ENCODE results near the gene BTLA.
"Not testable (repeated sequence)": the region's sequence is repeated elsewhere in the genome, so short reads cannot be mapped to it uniquely, and the experiment has no call there.

The BTLA gene, protein sequence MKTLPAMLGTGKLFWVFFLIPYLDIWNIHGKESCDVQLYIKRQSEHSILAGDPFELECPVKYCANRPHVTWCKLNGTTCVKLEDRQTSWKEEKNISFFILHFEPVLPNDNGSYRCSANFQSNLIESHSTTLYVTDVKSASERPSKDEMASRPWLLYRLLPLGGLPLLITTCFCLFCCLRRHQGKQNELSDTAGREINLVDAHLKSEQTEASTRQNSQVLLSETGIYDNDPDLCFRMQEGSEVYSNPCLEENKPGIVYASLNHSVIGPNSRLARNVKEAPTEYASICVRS

GRCh38 chr3:112498914-112499711 lies at the start of gene BTLA:
BTLA (minus strand) TSS chr3:112499472; CDS start chr3:112499358, 114 bp downstream.
- no peak for DNase-seq

DNA sequence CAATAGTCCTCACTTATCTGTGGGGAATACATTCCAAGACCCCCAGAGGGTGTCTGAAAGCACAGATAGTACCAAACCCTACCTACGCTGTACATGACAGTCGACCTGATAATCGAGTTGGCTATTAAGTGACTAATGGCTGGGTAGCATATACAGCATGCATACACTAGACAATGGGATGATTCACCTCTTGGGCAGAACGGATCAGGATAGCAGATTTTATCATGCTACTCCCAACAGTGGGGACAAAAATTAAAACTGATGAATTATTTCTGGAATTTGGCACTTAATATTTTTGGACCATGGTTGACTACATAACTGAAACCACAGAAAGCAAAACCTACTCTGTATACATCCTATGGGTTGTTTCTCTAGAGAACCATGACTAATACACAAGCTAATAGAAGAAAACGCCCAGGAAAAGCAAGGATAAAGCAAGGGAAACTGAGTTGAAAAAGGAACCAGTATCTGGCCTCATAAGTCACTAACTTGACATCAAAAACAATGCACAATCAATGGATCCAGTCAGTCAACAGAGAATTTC lies 47.0 kb upstream of the BTLA start:
- DNase-seq: no peak

DNA sequence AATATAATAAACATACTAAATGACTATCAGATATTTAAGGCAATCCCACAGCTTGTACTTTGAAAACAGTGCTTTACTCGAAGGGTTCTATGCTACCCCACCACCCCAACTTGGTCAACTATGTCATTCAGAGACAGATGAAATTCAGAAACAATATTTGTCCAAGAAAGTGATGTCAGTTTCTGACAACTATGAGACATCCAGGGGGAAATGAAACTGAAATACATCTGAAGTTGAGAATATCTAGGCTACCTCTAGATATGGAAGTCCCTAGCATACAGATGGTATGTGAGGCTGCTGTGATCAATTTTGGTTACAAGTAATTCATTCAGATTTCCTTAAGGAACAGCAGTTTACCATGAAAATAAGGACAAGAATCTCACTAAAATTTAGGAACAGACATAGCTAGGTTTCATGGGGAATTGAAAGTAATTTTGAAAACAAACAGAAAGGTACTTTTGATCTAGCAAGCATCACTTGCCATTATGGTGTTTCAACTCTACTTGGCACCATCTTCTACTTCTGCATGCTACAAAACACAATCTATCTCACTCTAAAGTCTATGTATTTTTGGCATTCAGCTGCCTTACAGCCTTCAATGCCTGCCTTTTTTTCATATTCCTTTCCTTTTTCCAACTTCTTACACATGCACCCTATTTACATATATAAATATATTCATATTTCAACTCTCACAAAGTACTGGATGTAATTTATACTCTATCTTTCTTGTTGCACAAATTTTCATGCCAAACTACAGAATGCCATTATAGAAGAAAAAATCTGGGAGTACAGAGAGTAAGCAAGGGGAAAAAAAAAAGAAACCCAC lies 40.8 kb upstream of the BTLA start:
- no peak for DNase-seq

DNA sequence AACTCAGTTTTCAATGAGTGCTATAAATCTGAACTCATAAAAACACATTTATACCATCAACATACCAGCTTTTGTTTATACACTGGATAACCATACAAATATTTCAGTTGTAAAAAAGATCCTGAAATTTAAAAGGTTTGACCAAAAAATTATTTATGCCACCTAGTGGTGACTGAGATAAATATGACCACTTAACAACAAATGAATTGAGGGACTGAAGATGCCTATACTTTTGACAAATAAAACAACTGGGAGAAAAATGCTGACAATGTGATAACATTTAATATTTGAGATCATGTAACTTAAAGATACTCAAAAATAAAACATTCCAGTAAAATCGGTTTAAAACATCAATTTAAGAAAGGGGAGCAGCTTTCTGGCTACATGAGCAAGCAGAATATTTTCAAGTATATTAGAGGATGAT lies 32.1 kb upstream of the BTLA start:
- DNase-seq: no peak

GRCh38 chr3:112530573-112530972 lies 31.3 kb upstream of the BTLA start:
- DNase-seq: no peak

- DNase-seq: not testable (repeated sequence)
Measured at GRCh38 chr3:112524127-112524526, 24.9 kb upstream of the BTLA start.

DNA sequence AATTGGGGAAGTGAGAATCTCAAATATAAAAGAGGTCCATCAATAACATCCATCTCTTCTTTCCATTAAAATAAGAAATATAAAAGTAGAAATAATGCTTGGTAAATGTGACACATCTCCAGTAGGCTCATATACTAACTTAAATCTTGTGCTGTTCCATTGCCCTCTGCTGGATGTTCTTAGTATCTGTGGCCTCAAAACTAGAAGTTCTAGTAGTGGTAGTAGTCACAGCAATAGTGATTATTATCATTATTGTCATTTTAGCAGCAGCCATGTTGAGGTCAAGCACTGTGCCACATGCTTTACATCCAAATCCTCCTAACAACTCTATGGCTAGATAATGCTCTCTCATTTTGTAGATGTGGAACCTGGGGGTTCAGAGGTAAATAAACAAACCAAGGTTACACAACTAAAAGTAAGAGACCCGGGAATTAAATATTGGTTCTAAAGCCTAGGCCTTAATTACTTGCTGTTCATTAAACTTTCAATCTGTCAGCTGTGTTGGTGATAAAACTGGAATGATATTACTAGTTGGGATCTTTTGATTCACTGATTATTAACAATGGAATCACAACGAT lies 20.2 kb upstream of the BTLA start:
- DNase-seq: no peak

DNA sequence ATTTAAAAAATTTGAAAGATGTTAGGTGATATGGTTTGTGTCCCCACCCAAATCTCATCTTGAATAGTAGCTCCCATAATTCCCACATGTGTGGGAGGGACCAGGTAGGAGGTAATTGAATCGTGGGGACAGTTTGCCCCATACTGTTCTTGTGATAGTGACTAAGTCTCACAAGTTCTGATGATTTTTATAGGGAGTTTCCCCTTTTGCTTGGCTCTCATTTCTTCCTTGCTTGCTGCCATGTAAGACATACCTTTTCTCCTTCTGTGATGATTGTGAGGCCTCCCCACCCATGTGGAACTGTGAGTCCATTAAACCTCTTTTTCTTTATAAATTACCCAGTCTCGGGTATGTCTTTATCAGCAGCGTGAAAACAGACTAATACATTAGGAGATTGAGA lies 19.7 kb upstream of the BTLA start:
- DNase-seq: not testable (repeated sequence)

DNA sequence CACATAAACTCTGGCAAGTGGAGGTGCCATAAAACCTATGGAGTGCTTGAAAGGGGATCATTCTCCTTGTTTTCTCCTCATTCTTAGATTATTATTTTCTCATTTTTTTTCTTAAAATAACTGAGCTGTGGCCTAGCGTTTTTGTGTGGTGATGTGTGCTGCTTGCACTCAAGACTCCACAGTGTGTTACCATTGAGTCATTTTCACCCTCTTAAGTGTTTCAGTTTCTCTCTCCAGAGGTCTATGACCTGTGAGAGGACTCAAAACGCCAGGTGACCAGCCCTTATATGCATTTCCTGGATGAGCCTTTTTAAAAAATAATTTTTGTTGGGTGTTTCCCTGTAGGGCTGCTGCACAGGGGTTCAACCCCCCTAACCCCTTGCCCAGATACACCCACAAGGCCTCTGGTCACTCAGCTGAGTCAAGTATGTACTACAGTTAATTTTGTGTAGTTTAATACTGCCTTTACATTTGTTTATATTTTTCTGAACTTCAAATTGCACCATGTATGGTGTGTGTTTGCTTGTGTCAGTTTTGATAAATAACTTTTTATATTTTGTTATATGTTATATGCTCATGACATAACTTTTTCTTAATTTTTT lies 15.4 kb upstream of the BTLA start:
- DNase-seq: no peak

DNA sequence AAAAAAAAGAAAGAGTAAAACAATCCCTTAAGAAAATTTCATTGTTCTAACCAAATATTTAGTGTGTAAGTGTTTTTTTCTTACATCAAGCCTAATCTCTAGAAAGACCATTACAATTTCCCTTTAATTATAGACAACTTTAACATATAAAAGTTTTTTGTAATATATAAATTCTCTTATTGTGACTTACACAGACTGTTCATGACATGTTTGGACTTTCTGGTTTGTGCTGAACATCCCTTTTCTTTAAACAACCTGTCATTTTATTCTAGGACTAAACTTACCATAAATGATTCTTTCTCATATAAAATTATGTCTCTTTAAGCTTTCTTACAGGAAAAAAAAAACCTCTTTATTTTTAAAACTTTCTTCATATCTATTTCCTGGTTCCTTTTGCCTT lies 13.0 kb upstream of the BTLA start:
- DNase-seq: no peak

- no peak for DNase-seq
Measured at GRCh38 chr3:112508860-112509259, 9.6 kb upstream of the BTLA start.

GRCh38 chr3:112508261-112508660 lies 9.0 kb upstream of the BTLA start:
- no peak for DNase-seq

DNA sequence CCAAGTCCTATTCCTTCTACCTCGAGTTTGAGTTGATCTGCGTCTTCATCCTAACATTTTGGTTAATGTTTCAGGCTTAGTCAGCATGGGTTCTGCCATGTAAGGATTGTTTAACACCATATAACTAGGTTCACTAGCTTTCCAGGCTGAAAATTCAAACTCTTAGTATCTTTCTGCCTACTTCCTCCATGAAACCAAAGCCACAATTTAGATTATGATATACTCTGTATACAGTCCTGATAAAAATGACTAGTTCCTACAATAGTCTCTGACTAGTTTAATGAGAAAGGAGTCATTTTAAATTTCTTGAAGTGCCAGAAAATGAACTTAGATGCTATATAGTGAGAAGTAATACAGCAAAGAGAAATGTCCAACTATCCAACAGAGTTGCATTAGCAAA lies 6.6 kb upstream of the BTLA start:
- DNase-seq: no peak

GRCh38 chr3:112504123-112504522 lies 4.9 kb upstream of the BTLA start:
- no peak for DNase-seq

DNA sequence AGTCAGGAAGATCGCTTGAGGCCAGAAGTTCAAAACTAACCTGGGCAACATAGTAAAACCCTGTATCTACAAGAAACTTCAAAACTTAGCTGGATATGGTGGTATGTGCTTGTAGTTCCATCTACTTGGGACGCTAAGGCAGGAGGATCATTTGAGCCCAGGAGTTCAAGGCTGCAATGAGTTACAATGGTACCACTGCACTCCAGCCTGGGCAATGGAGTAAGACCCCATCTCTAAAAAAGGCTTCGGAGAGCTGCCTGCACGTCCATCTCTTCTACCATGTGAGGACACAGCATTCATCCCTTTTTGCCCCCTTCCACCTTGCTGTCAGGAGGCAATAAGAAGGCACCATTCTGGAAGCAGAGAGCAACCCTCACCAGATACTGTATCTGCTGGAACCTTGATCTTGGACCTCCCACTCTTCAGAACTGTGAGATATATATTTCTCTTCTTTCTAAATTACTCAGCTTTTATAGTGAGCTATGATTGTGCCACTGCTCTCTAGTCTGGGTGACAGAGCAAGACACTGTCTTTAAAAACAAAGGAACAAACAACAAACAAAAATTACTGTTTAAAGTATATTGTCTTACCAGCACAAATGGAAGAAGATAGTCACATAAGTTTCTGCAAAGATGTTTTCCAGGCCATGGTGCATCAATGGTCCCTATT lies 4.2 kb upstream of the BTLA start:
- DNase-seq: no peak

DNA sequence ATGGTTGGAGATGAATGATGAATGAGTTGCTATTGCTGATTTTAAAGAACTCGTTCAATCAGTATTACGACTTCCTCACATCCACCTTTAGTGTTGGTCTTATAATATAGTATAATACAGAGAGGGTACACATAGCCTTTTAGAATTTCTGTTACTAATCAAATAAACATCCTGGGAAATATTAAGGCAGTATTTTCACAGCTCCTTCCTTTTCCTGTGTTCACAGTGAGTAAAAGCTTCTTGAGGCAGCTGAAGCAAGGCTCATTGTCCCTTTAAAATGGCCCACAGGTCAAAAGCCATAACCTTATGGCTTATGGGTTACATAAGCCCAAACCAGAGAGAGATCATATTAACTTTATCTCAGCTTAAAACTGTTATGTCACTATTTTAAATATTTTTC lies 1.3 kb upstream of the BTLA start:
- DNase-seq: no peak

- no peak for DNase-seq
Measured at GRCh38 chr3:112497897-112498548, 1.2 kb downstream of the BTLA start.

DNA sequence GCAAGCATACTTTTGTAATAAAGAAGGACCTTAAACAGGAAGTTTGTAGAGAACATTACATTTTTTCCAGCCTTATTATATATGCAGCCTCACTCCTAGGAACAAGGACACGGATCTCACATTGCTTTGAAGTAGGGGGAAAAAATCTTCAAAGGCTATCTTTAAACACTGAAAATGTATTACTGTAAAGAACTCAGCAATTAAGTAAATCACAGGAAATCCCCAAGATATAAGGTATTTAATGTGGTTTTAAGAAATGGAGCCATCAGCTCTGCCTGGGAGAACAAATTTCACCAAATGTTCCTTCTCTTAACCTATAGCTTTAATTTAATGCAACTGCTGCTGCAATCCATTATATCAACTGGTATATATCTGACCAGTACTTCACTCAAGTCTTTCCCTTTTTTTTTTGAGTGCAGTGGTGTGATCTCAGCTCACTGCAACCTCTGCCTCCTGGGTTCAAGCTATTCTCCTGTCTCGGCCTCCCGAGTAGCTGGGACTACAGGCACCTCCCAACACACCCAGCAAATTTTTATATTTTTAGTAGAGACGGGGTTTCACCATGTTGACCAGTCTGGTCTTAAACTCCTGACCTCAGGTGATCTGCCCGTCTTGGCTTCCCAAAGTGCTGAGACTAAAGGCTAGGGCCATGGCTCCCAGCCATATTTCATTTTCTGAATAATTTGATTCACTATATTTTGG lies 2.8 kb downstream of the BTLA start:
- DNase-seq: no peak

DNA sequence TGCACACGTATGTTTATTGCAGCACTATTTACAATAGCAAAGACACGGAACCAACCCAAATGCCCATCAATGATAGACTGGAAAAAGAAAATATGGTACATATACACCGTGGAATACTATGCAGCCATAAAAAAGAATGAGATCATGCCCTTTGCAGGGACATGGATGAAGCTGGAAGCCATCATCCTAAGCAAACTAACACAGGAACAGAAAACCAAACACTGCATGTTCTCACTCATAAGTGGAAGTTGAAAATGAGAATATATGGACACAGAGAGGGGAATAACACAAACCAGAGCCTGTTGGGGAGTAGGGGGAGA lies 4.9 kb downstream of the BTLA start:
- DNase-seq: not testable (repeated sequence)

GRCh38 chr3:112492124-112492523 lies 7.1 kb downstream of the BTLA start:
- DNase-seq: no peak

DNA sequence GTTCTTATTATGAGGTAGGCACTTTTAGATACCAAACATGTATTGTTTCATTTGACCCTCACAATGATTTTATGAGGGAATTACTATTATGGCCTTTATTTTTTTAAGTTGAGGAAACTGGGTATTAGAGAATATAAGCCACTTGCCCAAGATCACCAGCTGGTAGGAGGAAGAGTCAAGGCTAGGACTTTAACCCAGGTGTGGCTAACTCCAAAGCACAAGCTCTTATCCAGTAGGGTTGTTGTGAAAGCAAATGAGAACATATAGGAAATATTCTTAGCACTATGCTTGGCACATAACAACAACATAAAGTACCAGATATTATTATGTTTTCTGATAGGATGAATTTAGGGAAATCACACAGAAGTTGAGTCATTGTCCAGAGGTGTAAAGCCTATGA lies 7.9 kb downstream of the BTLA start:
- DNase-seq: no peak
